ENCODE results near the gene CCDC85C.

The CCDC85C gene

GRCh38 chr14:99507860-99508640 lies 96.0 kb downstream of the CCDC85C start:
- no peak for DNase-seq

GRCh38 chr14:99506276-99506675 lies 97.7 kb downstream of the CCDC85C start:
- DNase-seq: no peak

DNA sequence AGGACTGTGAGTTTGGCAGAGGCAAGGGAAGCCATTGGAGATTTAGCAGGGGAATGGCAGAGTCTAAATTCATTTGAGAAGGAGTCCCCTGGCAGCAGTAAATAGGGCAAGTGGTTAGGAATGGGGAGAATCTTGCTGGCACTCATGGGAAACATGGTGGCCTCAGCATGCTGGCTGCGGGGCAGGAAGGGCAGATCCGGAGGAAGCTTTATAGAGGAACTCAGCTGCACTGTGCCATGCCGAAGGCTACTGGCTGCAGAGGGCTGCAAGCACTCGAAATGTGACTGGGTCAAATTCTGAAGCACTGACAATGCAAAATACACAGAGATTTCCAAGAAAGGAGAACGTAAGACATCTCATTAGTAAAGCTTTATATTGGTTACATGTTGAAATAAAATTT lies 98.9 kb downstream of the CCDC85C start:
- DNase-seq: no peak

DNA sequence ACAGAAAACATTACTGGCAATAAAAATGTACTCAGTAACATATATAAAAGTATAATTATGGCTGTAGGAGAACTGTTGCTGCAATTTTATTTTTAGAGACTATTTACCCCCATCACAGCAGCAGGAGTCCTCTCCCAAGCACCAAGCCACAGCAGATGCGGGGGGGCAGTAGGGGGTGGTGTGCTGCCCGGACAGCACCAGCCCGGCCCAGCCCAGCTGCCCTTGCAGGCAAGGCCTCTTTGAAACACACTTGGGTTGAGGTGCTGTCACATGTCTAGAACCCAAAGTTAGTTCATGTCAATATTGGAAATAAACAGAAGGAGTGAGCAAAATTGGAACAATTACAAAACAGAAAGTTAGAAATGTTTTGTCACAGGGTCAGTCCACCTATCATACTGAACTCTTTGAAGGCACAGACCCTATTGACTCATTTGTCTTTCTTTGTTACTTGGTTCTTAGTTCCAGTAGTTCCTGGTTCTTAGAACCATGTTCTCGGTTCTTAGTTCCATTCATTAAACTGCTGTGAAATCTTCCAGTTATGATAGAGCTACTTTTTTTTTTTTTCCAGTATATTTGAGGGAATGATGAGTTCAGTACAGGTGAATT lies 100.1 kb downstream of the CCDC85C start:
- no peak for DNase-seq

GRCh38 chr14:99502989-99503421 lies 101.0 kb downstream of the CCDC85C start:
- DNase-seq: no peak

- DNase-seq: no peak
Measured at GRCh38 chr14:99497894-99498293, 106.1 kb downstream of the CCDC85C start.

DNA sequence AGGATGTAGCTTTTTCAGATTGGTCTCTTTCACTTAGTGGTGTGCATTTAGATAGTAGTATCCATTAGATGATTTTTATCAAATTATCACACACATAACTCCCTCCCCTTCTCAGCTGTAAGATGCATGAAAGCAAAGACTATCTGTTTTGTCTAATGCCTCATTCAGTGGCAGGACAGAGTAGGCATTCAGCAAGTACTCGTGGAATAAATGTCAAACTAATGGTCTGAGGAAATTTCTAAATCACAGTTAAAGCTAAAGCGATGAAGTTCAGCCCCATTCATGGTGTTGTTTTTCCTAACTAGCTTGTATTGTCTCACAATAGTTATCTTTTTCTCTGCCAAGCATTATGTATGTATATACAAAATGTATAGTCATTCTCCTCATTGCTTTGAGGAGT lies 106.7 kb downstream of the CCDC85C start:
- no peak for DNase-seq

- no peak for DNase-seq
Measured at GRCh38 chr14:99484106-99484505, 119.9 kb downstream of the CCDC85C start.

GRCh38 chr14:99481745-99482099 lies 122.3 kb downstream of the CCDC85C start:
- DNase-seq: no peak

- DNase-seq: peak; percentile 100
Measured at GRCh38 chr14:99480917-99481744, 122.9 kb downstream of the CCDC85C start, which contains the start of gene CCNK. Gene CCNK (plus strand): TSS chr14:99481409. CDS start chr14:99492678, 11,269 bp downstream.

- DNase-seq: peak; percentile 71
Measured at GRCh38 chr14:99479906-99480869, 123.8 kb downstream of the CCDC85C start, which contains the start of gene SETD3. Gene SETD3 (minus strand): TSS chr14:99480859. CDS start chr14:99465805, 15,054 bp downstream.

DNA sequence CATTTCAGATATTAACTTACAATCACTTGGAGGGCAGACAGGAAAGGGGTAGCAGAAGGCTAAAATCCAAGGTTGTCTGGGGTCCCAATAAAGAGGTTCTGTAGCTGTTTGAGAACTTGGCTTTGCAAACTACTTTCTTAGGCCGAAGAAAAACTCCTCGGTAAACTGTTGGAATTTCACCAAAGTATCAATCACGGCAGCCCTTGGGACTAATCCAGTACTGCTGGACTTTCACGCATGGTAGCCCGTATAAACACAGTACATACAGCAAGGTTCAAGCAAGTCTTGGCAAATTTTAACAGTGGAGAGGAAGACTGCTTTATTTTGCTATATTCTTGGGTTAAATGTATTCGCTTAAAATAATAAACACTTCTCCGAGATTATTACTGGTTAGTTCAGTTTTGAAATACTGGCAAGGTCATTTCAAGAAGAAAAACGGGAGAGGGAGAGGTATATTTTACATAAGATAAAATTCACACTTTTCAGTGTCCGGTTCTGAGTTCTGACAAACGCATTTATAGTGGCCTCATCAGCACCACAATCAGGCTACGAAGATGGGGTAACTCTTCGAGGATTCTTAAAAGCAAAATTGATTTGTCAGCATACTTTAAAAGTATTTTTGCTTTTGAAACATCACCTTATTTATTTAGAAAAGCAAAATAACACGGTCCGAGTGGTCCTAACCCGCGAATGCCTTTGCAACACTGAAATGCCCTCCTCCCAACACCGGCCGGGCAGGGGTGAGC lies 124.7 kb downstream of the CCDC85C start:
- no peak for DNase-seq

- DNase-seq: no peak
Measured at GRCh38 chr14:99478128-99478527, 125.9 kb downstream of the CCDC85C start.

DNA sequence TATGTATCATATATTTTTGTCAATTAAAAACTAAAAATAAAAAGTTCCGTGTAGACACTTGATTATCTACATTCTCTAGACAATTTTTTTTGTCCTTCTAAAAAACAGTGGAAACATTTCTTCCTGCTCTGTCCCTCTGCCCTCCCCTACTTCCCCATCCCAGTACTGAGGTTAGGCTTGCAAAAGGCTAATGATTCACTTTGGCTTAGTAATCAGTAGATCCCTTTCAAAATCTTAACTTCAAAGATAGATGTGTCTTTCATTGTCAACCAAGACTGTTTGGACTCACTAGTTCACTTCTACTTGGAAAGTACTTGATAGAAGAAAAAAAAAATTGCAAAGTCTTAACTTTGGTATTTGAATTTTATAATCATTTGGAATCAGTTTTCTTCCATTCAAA lies 127.1 kb downstream of the CCDC85C start:
- DNase-seq: no peak

GRCh38 chr14:99475660-99476059 lies 128.3 kb downstream of the CCDC85C start:
- DNase-seq: no peak

DNA sequence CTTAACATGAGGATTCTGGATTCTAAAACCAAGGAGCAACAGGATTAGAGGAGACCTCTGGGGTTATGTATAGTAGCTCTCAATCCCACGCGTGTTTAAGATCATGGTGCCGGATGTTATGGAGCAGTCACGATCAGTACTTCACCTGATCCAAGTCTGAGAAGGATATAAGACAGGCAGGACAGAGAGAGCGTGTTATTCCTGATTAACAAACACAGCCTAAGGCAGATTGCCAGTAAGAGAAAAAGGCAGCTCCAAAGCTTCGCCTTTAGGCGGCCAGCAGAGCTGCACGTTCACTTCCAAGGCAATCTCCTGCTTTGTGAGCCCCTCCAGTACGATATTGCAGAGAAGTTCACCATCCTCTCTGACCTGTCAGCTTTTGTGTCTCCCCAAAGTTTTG lies 128.8 kb downstream of the CCDC85C start:
- DNase-seq: no peak

DNA sequence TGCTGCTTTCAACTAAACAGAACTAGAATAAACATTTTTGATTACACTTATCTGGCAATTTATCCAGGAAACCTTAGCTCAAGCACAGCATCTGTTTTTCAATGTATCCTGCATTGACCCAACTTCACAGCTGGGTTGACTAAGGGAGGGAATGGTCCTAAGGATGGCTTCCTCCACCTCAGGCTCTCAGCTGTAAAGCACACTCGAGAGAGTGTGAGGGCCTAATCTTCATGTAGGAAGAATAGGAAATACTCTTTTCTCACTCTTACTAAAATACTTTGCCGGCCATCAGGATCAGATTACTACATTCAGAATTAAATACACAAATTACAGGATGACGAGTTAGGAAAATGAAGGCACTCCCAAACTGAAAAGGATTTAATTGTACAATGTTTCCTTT lies 130.5 kb downstream of the CCDC85C start:
- DNase-seq: no peak

DNA sequence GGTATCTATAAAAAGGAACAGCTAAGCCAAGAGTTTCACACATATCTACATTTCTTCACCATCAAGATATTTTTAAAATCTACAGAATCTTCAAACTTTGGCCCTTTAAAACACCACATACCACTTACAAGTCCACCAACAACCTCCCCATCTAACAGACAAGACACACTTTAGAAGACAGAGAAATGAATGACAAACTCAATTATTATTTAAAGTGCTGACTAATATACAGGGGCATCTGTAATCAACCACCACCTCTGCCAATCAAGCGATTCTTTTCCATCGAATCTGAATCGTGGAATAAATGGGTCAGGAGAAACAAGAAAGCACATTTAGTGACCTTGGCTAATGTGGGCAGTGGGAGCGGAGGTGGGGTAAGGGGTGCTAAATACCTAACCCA lies 131.1 kb downstream of the CCDC85C start:
- no peak for DNase-seq

DNA sequence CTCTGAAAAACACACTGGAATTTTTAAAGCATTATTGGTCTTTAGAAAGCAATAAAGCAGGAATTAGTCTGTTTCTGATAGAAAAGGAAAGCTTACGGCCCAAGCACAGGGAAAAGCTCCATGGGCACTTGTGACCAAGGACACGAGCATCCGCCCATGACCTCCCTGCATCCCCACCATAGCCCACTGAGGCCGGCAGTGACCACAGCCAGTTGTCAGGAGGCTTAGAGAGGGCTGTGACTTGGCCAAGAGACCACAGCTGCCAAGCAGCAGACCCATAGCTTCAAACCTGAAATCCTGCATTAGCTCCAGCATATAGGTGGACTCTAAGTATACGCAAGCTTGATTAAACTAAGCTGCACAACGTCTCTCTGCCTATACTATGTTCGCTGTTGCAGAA lies 132.3 kb downstream of the CCDC85C start:
- no peak for DNase-seq

- no peak for DNase-seq
Measured at GRCh38 chr14:99468836-99469592, 135.0 kb downstream of the CCDC85C start.

- no peak for DNase-seq
Measured at GRCh38 chr14:99468081-99468480, 135.9 kb downstream of the CCDC85C start.
